Endometrial microvascular endothelial cells (primary cell): ENCODE data around the gene F8. TPM values are rescaled to one million over a fixed set of nuclear protein-coding genes. Genes with fewer than 3 reads are reported as not detected.
"Not testable (repeated sequence)": the region's sequence is repeated elsewhere in the genome, so short reads cannot be mapped to it uniquely, and the experiment has no call there.

Experiments used
- in situ Hi-C: cut with HindIII; loops from 2 replicates; pipeline ENCODE4 v1.10.0; 2017; ENCODE audit warnings: low sequenced_read_pairs, low pct_unique_long_range_greater_than_20kb; ENCODE audit errors: inconsistent ontology term
- total RNA-seq: library from RNA; depleted of rRNA; stranded (reverse); fragments of >200 nt; gene quantifications from one replicate; pipeline ENCODE4 v1.2.3, GENCODE V29; 2015; ENCODE audit errors: inconsistent ontology term

The F8 gene
- total RNA-seq, 1 donor from 2014 or later, result 0.28 TPM

GRCh38 chrX:154827194-154828015 lies 195.1 kb downstream of the F8 start:
- in situ Hi-C loops, result no loop called here

GRCh38 chrX:154825586-154825985 lies 196.9 kb downstream of the F8 start:
- in situ Hi-C loops, result not testable (repeated sequence)

- in situ Hi-C loops, result no loop called here
Measured at GRCh38 chrX:154824638-154825037, 197.9 kb downstream of the F8 start.

GRCh38 chrX:154822029-154822428 lies 200.5 kb downstream of the F8 start:
- in situ Hi-C loops, result no loop called here

GRCh38 chrX:154821523-154821922 lies 201.0 kb downstream of the F8 start:
- in situ Hi-C loops, result no loop called here

- in situ Hi-C loops, result no loop called here
Measured at GRCh38 chrX:154819771-154820341, 202.7 kb downstream of the F8 start.

GRCh38 chrX:154818916-154819770 lies 203.4 kb downstream of the F8 start:
- in situ Hi-C loops, result no loop called here

GRCh38 chrX:154817048-154817618 lies 205.4 kb downstream of the F8 start:
- in situ Hi-C loops, result not testable (repeated sequence)

- in situ Hi-C loops, result not testable (repeated sequence)
Measured at GRCh38 chrX:154816326-154816898, 206.1 kb downstream of the F8 start.

- in situ Hi-C loops, result no loop called here
Measured at GRCh38 chrX:154815274-154815818, 207.2 kb downstream of the F8 start.

GRCh38 chrX:154813801-154814200 lies 208.7 kb downstream of the F8 start:
- in situ Hi-C loops, result no loop called here

- in situ Hi-C loops, result no loop called here
Measured at GRCh38 chrX:154812341-154813101, 210.0 kb downstream of the F8 start.

- in situ Hi-C loops, result no loop called here
Measured at GRCh38 chrX:154809939-154810665, 212.4 kb downstream of the F8 start.

GRCh38 chrX:154806837-154807501 lies 215.6 kb downstream of the F8 start:
- in situ Hi-C loops, result no loop called here

GRCh38 chrX:154805696-154806091 lies 216.8 kb downstream of the F8 start:
- in situ Hi-C loops, result no loop called here

- in situ Hi-C loops, result no loop called here
Measured at GRCh38 chrX:154804957-154805695, 217.4 kb downstream of the F8 start, which contains the start of gene MPP1. Gene MPP1, minus strand, starts transcription at chrX:154805485. Its CDS starts 112 bp downstream, at chrX:154805373.
